Thyroid gland (tissue), 4 donors: ENCODE data around the gene SPNS2.

Experiments used
- CTCF ChIP-seq, 6 experiments: fragments of 200-600 bp in 3 of 6; fragments of 450-650 bp in 3 of 6; sonication (generic) in 3 of 6; IDR thresholded peaks; one replicate each; pipeline ENCODE4 v1.5.1; 2016 to 2019; ENCODE audit warnings: antibody characterized with exemption in 6 of 6, mild to moderate bottlenecking in 2 of 6, inconsistent platforms in 1 of 6, moderate library complexity in 1 of 6
- POLR2A ChIP-seq, 2 donors: fragments of 450-650 bp; IDR thresholded peaks; one replicate each; pipeline ENCODE4 v1.6.1; 2017; ENCODE audit warnings: antibody characterized with exemption in 2 of 2, mild to moderate bottlenecking in 2 of 2, moderate library complexity in 1 of 2

- no peak for TF ChIP-seq CTCF (IDR thresholded peaks at IDR 0.05)
- no peak for TF ChIP-seq POLR2A (IDR thresholded peaks at IDR 0.05)
Observed at GRCh38 chr17:4540687-4541327, 42.1 kb downstream of the SPNS2 start.
